Measurements from ENCODE around the gene MRPL40. TPM values are rescaled to one million over a fixed set of nuclear protein-coding genes. Genes with fewer than 3 reads are reported as not detected.

MRPL40 gene
- total and polyA plus RNA-seq, 2 of the 13 experiments (the other 11 are each of a cell fraction or from before 2014, with no cell fraction given), result 42.7 to 79.7 TPM

GRCh38 chr22:19432133-19432851 is at the start of gene MRPL40 (continued):
- TF ChIP-seq KLF9 (CRISPR knock-in tag; IDR thresholded peaks at IDR 0.05; ENCODE audit: low read depth) (peak; percentile 88; the same call in 1 of the 2 replicates), PHB2 (IDR thresholded peaks at IDR 0.05; ENCODE audit: partially characterized antibody) (no peak), ELF3 (CRISPR knock-in tag; IDR thresholded peaks at IDR 0.05) (peak; percentile 82; the same call in 1 of the 2 replicates), HDAC6 (IDR thresholded peaks at IDR 0.05; ENCODE audit: low read depth, low read length) (no peak), REST (IDR thresholded peaks at IDR 0.05; ENCODE audit: borderline replicate concordance in 1 of 2, low read depth in 1 of 2, low read length in 2 of 2) (peak in 1 of 2 experiments; percentile 38; a peak in 1 of 4 replicates), BRD4 (CRISPR knock-in tag; IDR thresholded peaks at IDR 0.05) (peak; percentile 98; the same call in 1 of the 2 replicates), ZNF501 (CRISPR knock-in tag; IDR thresholded peaks at IDR 0.05) (peak; percentile 97), WIZ (CRISPR knock-in tag; IDR thresholded peaks at IDR 0.05) (peak; percentile 84), ZNF597 (CRISPR knock-in tag; IDR thresholded peaks at IDR 0.05) (no peak), ZFP91 (CRISPR knock-in tag; IDR thresholded peaks at IDR 0.05; ENCODE audit: borderline replicate concordance) (peak; percentile 97), CCAR2 (optimal IDR thresholded peaks at IDR 0.05; ENCODE audit: low read depth, low read length) (peak; percentile 81)
- TF ChIP-seq, protein P1, sequence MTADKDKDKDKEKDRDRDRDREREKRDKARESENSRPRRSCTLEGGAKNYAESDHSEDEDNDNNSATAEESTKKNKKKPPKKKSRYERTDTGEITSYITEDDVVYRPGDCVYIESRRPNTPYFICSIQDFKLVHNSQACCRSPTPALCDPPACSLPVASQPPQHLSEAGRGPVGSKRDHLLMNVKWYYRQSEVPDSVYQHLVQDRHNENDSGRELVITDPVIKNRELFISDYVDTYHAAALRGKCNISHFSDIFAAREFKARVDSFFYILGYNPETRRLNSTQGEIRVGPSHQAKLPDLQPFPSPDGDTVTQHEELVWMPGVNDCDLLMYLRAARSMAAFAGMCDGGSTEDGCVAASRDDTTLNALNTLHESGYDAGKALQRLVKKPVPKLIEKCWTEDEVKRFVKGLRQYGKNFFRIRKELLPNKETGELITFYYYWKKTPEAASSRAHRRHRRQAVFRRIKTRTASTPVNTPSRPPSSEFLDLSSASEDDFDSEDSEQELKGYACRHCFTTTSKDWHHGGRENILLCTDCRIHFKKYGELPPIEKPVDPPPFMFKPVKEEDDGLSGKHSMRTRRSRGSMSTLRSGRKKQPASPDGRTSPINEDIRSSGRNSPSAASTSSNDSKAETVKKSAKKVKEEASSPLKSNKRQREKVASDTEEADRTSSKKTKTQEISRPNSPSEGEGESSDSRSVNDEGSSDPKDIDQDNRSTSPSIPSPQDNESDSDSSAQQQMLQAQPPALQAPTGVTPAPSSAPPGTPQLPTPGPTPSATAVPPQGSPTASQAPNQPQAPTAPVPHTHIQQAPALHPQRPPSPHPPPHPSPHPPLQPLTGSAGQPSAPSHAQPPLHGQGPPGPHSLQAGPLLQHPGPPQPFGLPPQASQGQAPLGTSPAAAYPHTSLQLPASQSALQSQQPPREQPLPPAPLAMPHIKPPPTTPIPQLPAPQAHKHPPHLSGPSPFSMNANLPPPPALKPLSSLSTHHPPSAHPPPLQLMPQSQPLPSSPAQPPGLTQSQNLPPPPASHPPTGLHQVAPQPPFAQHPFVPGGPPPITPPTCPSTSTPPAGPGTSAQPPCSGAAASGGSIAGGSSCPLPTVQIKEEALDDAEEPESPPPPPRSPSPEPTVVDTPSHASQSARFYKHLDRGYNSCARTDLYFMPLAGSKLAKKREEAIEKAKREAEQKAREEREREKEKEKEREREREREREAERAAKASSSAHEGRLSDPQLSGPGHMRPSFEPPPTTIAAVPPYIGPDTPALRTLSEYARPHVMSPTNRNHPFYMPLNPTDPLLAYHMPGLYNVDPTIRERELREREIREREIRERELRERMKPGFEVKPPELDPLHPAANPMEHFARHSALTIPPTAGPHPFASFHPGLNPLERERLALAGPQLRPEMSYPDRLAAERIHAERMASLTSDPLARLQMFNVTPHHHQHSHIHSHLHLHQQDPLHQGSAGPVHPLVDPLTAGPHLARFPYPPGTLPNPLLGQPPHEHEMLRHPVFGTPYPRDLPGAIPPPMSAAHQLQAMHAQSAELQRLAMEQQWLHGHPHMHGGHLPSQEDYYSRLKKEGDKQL (CRISPR knock-in tag; IDR thresholded peaks at IDR 0.05; ENCODE audit: low read depth), result 0 out of 2 replicates have a peak, but pooled peaks have one; percentile 57
- TF ChIP-seq, protein P2, sequence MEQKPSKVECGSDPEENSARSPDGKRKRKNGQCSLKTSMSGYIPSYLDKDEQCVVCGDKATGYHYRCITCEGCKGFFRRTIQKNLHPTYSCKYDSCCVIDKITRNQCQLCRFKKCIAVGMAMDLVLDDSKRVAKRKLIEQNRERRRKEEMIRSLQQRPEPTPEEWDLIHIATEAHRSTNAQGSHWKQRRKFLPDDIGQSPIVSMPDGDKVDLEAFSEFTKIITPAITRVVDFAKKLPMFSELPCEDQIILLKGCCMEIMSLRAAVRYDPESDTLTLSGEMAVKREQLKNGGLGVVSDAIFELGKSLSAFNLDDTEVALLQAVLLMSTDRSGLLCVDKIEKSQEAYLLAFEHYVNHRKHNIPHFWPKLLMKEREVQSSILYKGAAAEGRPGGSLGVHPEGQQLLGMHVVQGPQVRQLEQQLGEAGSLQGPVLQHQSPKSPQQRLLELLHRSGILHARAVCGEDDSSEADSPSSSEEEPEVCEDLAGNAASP (CRISPR knock-in tag; IDR thresholded peaks at IDR 0.05; ENCODE audit: borderline replicate concordance), result no peak; the same call in none of the 2 replicates
